ENCODE results near the gene SLC7A1. TPM values are rescaled to one million over a fixed set of nuclear protein-coding genes. Genes with fewer than 3 reads are reported as not detected.
A peak's percentile ranks its signal among the peaks of the same experiment; 100 is the strongest.

The SLC7A1 gene
- polyA plus RNA-seq, 3 donors, result 0.89 to 2.2 (median 0.92) TPM

DNA sequence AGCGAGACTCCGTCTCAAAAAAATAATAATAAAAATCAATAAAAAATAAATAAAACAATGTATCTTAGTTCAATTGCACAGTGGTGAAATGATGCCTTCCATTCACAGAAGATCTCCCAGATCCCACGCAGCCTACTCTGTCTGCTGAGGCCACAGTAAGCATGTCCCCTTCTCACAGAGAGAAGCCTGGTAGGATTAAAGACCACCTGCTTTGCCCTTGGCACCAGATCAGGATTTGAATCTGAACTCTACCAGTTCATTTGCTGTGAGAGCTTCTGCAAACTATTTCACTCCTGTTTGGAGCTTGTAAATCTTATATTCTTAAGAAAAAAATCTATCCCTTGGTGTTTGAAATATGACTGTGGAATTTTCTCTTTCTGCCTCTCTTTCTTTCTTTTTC is 2.2 kb upstream of the SLC7A1 start:
- 100% methylated on average over 1 of the region's 3 CpGs for WGBS (ENCODE audit: insufficient coverage)
- H3K9ac ChIP-seq (ENCODE audit: insufficient read depth, low read length, poor library complexity, severe bottlenecking), result no peak overlapping the region
- TF ChIP-seq, protein P1, sequence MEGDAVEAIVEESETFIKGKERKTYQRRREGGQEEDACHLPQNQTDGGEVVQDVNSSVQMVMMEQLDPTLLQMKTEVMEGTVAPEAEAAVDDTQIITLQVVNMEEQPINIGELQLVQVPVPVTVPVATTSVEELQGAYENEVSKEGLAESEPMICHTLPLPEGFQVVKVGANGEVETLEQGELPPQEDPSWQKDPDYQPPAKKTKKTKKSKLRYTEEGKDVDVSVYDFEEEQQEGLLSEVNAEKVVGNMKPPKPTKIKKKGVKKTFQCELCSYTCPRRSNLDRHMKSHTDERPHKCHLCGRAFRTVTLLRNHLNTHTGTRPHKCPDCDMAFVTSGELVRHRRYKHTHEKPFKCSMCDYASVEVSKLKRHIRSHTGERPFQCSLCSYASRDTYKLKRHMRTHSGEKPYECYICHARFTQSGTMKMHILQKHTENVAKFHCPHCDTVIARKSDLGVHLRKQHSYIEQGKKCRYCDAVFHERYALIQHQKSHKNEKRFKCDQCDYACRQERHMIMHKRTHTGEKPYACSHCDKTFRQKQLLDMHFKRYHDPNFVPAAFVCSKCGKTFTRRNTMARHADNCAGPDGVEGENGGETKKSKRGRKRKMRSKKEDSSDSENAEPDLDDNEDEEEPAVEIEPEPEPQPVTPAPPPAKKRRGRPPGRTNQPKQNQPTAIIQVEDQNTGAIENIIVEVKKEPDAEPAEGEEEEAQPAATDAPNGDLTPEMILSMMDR (IDR thresholded peaks at IDR 0.05), result no peak
- H3K27ac Mint-ChIP-seq, result no peak overlapping the region
- H3K36me3 Mint-ChIP-seq, result no peaks in the 10 kb centered on the region
- H3K4me3 ChIP-seq (replicated peaks in 1 of 3; ENCODE audit: low read depth in 2 of 3, low read length in 3 of 3), result no peak overlapping the region
- H3K4me2 ChIP-seq (replicated peaks; ENCODE audit: extremely low read depth, low read length, poor library complexity, severe bottlenecking), result no peak overlapping the region
- no peak overlapping the region for H2AFZ ChIP-seq (ENCODE audit: insufficient read depth, low read depth, low read length, poor library complexity, severe bottlenecking)
- intact Hi-C loops (cut with micrococcal nuclease), result loop anchor here (10.0 kb wide), 2 partner anchors 257 to 507 kb away; partner anchors contain the start of gene UBL3 (in 1 of the 2)
- no peaks in the 10 kb centered on the region for H3K9me3 Mint-ChIP-seq
- H3K4me3 Mint-ChIP-seq, result no peak overlapping the region
- no peak overlapping the region for H3K27ac ChIP-seq (ENCODE audit: low read depth in 1 of 2, low read length in 2 of 2)
- peaks cover 11 to 21% (median 19%) of the 10 kb centered on the region in 3 donors for H3K27me3 Mint-ChIP-seq (ENCODE audit: low read depth in 3 of 3)
- peaks cover 2 to 12% of the 10 kb centered on the region in 2 donors for H3K27me3 ChIP-seq (ENCODE audit: control insufficient read depth in 2 of 2, insufficient read depth in 2 of 2, low read length in 2 of 2)
- peaks cover 12 to 21% of the 10 kb centered on the region in 2 donors for H3K4me1 ChIP-seq (ENCODE audit: control insufficient read depth in 1 of 2, insufficient read depth in 2 of 2, low read length in 2 of 2)
- H3K9me3 ChIP-seq (replicated peaks in 1 of 2; ENCODE audit: control insufficient read depth in 1 of 2, insufficient read depth in 1 of 2, low read length in 2 of 2), result no peaks in the 10 kb centered on the region
- H4K20me1 ChIP-seq (ENCODE audit: insufficient read depth, low read length), result no peaks in the 10 kb centered on the region
- peaks cover 18% of the 10 kb centered on the region for H3K4me1 Mint-ChIP-seq
- peaks cover 26% of the 10 kb centered on the region for H3K79me2 ChIP-seq (ENCODE audit: insufficient read depth, low read length)
- DNase-seq, result no peak
- H3K36me3 ChIP-seq (replicated peaks in 1 of 2; ENCODE audit: control insufficient read depth in 1 of 2, insufficient read depth in 2 of 2, low read length in 2 of 2), result no peaks in the 10 kb centered on the region

DNA sequence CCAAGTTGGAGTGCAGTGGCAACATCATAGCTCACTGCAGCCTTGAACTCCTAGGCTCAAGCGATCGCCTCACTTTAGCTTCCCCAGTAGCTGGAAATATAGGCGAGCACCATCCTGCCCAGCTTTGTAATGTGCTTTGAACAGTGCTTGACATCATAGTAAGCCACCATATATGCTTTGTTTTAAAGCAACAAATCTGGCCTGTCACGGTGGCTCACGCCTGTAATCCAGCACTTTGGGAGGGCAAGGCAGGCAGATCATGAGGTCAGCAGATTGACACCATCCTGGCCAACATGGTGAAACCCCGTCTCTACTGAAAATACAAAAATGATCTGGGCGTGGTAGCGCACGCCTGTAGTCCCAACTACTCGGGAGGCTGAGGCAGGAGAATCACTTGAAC is 1.8 kb upstream of the SLC7A1 start:
- H3K9ac ChIP-seq (ENCODE audit: insufficient read depth, low read length, poor library complexity, severe bottlenecking), result no peak overlapping the region
- H2AFZ ChIP-seq (ENCODE audit: insufficient read depth, low read depth, low read length, poor library complexity, severe bottlenecking), result no peak overlapping the region
- Mint-ChIP-seq H3K36me3 (no peaks in the 10 kb centered on the region), H3K4me3 (peak overlapping the region in 1 of 2 donors; percentile 86), H3K9me3 (no peaks in the 10 kb centered on the region), H3K4me1 (peaks cover 19% of the 10 kb centered on the region), H3K27me3 (ENCODE audit: low read depth in 3 of 3) (peaks cover 10 to 20% (median 19%) of the 10 kb centered on the region in 3 donors), H3K27ac (no peak overlapping the region)
- H3K4me3 ChIP-seq (replicated peaks in 1 of 3; ENCODE audit: low read depth in 2 of 3, low read length in 3 of 3), result no peak overlapping the region
- TF ChIP-seq, protein P1 (IDR thresholded peaks at IDR 0.05), result no peak
- H3K4me2 ChIP-seq (replicated peaks; ENCODE audit: extremely low read depth, low read length, poor library complexity, severe bottlenecking), result no peak overlapping the region
- peaks cover 30% of the 10 kb centered on the region for H3K79me2 ChIP-seq (ENCODE audit: insufficient read depth, low read length)
- no peaks in the 10 kb centered on the region for H3K36me3 ChIP-seq (replicated peaks in 1 of 2; ENCODE audit: control insufficient read depth in 1 of 2, insufficient read depth in 2 of 2, low read length in 2 of 2)
- H3K4me1 ChIP-seq (ENCODE audit: control insufficient read depth in 1 of 2, insufficient read depth in 2 of 2, low read length in 2 of 2), result peaks cover 12 to 21% of the 10 kb centered on the region in 2 donors
- no peak overlapping the region for H3K27ac ChIP-seq (ENCODE audit: low read depth in 1 of 2, low read length in 2 of 2)
- no peak for DNase-seq
- H3K27me3 ChIP-seq (ENCODE audit: control insufficient read depth in 2 of 2, insufficient read depth in 2 of 2, low read length in 2 of 2), result peaks cover 2 to 12% of the 10 kb centered on the region in 2 donors
- H4K20me1 ChIP-seq (ENCODE audit: insufficient read depth, low read length), result no peaks in the 10 kb centered on the region
- H3K9me3 ChIP-seq (replicated peaks in 1 of 2; ENCODE audit: control insufficient read depth in 1 of 2, insufficient read depth in 1 of 2, low read length in 2 of 2), result no peaks in the 10 kb centered on the region
- 98% methylated on average over 10 of the region's 10 CpGs for WGBS (ENCODE audit: insufficient coverage)
- intact Hi-C loops (cut with micrococcal nuclease), result loop anchor here (10.0 kb wide), 2 partner anchors 258 to 508 kb away; partner anchors contain the start of gene UBL3 (in 1 of the 2)

Data from CD14-positive monocyte (primary cell).